ENCODE measurements around the gene DAPK3. TPM values are rescaled to one million over a fixed set of nuclear protein-coding genes. Genes with fewer than 3 reads are reported as not detected.
"Not testable (repeated sequence)": the region's sequence is repeated elsewhere in the genome, so short reads cannot be mapped to it uniquely, and the experiment has no call there.

The DAPK3 gene
- total RNA-seq, 2 donors from 2014 or later, result 167 to 241 TPM

GRCh38 chr19:3975144-3975543 lies 4.2 kb upstream of the DAPK3 start:
- H3K27ac ChIP-seq, result no peak overlapping the region
- ATAC-seq (ENCODE audit: insufficient number of reproducible peaks, low FRiP score, low read depth) (no peak), DNase-seq (ENCODE audit: low spot score) (no peak)
- H3K4me3 ChIP-seq, result no peak overlapping the region
- TF ChIP-seq CTCF (IDR thresholded peaks at IDR 0.05), result no peak
- no peaks in the 10 kb centered on the region for H3K4me1 ChIP-seq (ENCODE audit: control insufficient read depth in 1 of 2, low read depth in 2 of 2)
- no peaks in the 10 kb centered on the region for H3K27me3 ChIP-seq (replicated peaks; ENCODE audit: insufficient read depth)
- H3K36me3 ChIP-seq, result peaks cover 49% of the 10 kb centered on the region
- no peaks in the 10 kb centered on the region for H3K9me3 ChIP-seq

GRCh38 chr19:3970313-3970807 lies 539 bp downstream of the DAPK3 start:
- Histone ChIP-seq H3K9me3 (no peaks in the 10 kb centered on the region), H3K4me1 (ENCODE audit: control insufficient read depth in 1 of 2, low read depth in 2 of 2) (peaks cover 36 to 42% of the 10 kb centered on the region in 2 donors), H3K4me3 (peak overlapping the region; percentile 88), H3K27ac (peak overlapping the region; percentile 96 to 99), H3K27me3 (replicated peaks; ENCODE audit: insufficient read depth) (no peaks in the 10 kb centered on the region), H3K36me3 (peaks cover 32% of the 10 kb centered on the region)
- DNase-seq (ENCODE audit: low spot score) (no peak), ATAC-seq (ENCODE audit: insufficient number of reproducible peaks, low FRiP score, low read depth) (no peak)
- TF ChIP-seq CTCF (IDR thresholded peaks at IDR 0.05), result no peak

- peaks cover 36 to 48% of the 10 kb centered on the region in 2 donors for H3K4me1 ChIP-seq (ENCODE audit: control insufficient read depth in 1 of 2, low read depth in 2 of 2)
- DNase-seq (ENCODE audit: low spot score), result no peak
Measured at GRCh38 chr19:3969435-3970312, 1.2 kb downstream of the DAPK3 start.

GRCh38 chr19:3968556-3969434 lies 2.1 kb downstream of the DAPK3 start:
- peak overlapping the region; percentile 96 to 99 for H3K27ac ChIP-seq
- H3K4me3 ChIP-seq, result peak overlapping the region; percentile 88
- peak; percentile 79 for DNase-seq (ENCODE audit: low spot score)
- no peaks in the 10 kb centered on the region for H3K27me3 ChIP-seq (replicated peaks; ENCODE audit: insufficient read depth)
- H3K9me3 ChIP-seq, result no peaks in the 10 kb centered on the region
- TF ChIP-seq CTCF (IDR thresholded peaks at IDR 0.05), result no peak
- peaks cover 36 to 48% of the 10 kb centered on the region in 2 donors for H3K4me1 ChIP-seq (ENCODE audit: control insufficient read depth in 1 of 2, low read depth in 2 of 2)
- H3K36me3 ChIP-seq, result peaks cover 42% of the 10 kb centered on the region
- ATAC-seq (ENCODE audit: insufficient number of reproducible peaks, low FRiP score, low read depth), result peak; percentile 91

More at GRCh38 chr19:3969435-3970312, 1.2 kb downstream of the DAPK3 start:
- TF ChIP-seq CTCF (IDR thresholded peaks at IDR 0.05), result peak; percentile 9
- no peaks in the 10 kb centered on the region for H3K9me3 ChIP-seq
- H3K27me3 ChIP-seq (replicated peaks; ENCODE audit: insufficient read depth), result no peaks in the 10 kb centered on the region
- peaks cover 34% of the 10 kb centered on the region for H3K36me3 ChIP-seq
- ATAC-seq (ENCODE audit: insufficient number of reproducible peaks, low FRiP score, low read depth), result peak; percentile 45
- H3K27ac ChIP-seq, result peak overlapping the region; percentile 96 to 99
- peak overlapping the region; percentile 88 for H3K4me3 ChIP-seq

- not testable (repeated sequence) for DNase-seq (ENCODE audit: low spot score); H3K27me3 ChIP-seq (replicated peaks; ENCODE audit: insufficient read depth); ATAC-seq (ENCODE audit: insufficient number of reproducible peaks, low FRiP score, low read depth); H3K9me3 ChIP-seq
- peak overlapping the region; percentile 96 to 99 for H3K27ac ChIP-seq
- H3K4me3 ChIP-seq, result peak overlapping the region; percentile 62
- peaks cover 36 to 48% of the 10 kb centered on the region in 2 donors for H3K4me1 ChIP-seq (ENCODE audit: control insufficient read depth in 1 of 2, low read depth in 2 of 2)
- peaks cover 50% of the 10 kb centered on the region for H3K36me3 ChIP-seq
Measured at GRCh38 chr19:3967983-3968382, 2.9 kb downstream of the DAPK3 start.

All from thoracic aorta (tissue), 2 donors.